EH (cell line): Measurements from ENCODE around the gene NKX2-2.

Source experiments
- DNase-seq: peaks from one replicate; pipeline ENCODE4 v3.0.0-alpha.2; 2015; ENCODE audit warnings: low read depth

The NKX2-2 gene

DNA sequence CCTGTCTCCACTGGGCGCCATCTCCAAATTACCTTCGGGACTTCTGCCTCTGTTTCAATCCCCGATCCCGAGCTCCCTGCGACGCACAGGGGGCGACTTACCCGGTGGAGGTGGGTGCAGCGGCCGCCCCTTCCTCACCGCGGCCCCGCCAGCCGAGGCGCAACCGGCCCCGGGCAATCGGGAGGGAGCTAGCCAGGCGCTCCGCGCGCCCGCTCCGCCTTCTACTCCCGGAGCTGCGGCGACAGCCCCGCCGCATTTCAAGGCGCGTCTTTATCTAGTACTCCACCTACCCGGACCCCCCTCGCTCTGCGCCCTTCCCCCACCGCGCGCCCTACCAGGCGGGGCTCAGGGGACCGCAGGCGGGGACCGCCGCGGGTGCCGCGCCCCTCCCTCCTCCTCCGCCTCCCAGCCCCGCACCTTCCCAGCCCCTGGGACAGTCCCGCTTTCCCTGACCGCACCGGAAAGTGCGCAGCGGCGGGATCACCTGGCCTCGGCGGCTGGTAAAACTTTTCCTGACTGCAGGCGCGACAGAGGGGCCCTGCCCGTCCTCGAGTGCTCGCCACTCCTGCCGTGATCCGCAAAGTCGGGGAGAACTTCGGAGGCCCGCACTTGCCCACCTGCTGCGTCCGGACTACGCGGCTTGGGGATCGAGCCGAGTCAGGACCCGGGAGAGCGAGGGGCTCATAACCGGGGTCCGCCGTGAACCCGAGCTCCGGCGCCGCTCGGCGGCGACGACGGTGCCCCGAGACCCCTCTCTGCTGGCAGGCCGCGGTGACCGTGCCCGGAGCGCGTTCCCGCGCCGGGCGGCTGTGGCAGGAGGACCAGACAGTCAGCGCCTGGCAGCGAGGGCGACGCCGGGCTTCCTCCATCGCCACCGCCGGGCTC lies 8.0 kb upstream of the NKX2-2 start:
- no peak for DNase-seq

DNA sequence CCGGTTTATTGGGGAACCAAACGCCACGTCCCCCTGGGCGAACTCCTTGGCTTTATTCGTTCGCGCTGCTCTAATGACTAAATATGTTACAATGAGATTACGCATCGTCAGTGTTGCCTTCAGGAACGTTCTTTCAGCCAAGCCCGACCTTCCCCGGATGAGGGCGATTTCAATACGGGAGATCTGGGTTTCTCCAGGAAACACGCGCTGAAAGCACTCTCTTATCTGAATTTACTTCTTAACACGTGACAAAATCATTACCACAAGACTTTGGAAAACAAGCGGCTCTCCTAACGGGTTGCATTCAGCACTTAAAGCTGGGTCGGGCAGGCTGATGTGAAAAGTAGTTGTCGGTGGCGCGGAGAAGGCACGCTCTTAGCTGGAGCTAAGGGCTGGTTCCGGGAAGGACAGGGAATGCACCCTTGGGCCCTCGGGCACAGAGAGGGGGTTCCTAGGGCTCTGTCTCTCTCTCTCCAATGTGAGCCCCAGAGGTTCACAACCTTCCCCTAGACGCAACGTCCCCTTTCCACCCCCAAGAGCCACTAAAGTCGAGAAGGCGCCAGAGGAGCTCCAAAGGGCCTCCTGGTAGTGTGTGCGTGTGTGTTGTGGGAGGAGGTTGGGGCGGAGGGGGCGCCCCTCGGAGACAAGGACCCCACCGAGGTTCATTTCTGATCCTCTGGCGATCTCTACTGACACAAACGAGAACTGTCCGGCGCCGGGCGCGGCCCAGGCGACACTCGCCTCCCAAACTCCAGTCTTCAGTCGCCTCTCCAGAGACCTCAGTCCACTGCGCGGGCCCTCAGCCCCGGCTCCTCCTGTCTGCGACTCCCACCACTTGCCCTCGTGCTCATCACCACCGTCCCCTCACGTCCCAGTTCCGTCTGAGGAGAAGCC lies 7.1 kb upstream of the NKX2-2 start:
- peak; percentile 15 for DNase-seq

DNA sequence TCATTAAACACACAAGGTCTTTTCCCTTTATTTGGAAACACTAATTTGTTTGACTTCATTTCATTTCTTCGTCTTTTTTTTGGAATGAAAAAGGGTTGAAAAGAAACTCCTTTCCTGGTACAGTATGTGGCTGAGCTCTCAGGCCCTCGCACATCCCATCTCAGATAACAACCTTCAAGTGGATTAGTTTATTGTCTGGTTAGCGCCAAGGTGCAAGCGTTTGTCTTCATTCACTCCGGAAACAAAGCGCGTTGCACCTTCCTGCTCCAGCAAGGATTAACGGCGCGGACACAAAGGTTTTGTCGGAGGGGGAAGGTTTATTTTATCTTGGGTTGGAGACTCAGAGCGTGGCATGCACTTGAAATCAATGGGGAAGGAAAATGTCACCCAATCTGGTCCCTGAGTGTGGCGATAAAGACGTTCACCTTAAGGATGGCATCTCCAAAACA lies 5.3 kb upstream of the NKX2-2 start:
- no peak for DNase-seq

DNA sequence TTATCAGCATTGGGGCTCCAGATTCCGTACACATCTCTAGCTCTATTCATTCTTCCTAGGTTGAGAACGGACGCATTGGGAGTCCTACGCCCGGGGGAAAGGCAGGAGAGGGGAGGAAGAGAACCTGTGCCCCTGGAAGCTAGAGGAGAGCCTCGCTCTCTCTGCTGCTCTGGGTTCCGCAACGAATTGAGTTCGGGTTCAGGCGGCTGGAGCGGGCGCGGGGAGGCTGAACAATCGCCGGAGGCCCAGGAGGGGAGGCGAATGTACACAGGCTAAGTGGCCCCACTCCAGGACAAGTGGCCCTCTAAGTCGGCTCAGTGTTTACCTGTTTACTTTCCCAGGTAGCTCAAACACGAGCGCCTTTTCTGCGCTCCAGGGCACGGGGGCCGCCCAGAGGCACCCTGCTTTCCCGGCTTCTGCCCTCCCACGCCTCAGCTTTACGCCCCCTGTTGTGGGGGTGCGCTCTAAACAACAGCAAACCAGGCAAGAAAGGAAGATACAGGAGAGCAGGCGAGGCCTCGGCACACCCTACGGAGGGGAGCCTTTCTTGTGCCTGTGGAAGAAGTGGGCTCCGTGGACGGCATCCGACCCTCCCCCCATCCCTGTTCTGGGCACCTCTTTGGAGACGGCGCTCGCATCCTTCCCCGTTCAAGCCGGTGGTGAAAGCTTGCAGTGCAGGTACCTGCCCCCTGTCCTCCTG lies 4.6 kb upstream of the NKX2-2 start:
- DNase-seq: no peak

DNA sequence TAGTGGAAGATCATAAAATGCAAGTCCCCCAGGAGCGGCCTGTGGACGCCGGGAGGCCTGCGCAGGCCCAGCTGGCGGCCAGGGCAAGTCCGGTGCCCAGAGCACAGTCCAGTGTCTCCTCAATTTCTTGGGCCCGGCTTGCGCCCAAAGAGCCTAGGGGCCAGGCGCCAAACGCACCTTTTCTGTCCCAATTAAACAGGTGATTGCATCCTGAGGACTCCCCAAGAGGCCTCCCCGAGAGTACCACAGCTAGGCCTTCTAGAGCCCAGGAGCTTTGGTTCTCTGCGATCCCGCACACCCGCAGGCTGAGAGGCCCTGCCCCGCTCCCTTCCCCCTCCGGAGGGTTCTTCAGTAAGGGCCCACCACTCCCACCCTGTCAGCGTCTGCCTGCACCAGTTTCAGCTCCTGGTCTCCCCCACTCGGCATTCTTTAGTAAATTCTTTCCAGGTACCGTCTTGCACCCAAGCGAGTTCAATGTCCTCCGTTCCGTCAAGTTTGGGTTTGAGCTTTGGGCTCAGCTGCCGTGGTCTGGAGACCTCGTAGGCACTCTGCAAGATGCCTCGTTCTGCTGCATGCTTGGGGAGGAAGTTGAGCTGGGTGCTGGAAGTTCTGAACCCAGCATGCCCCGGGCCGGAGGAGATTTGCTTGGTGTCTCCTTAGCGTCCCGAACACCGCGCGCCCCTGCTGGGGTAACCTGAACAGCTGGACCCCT lies 3.9 kb upstream of the NKX2-2 start:
- DNase-seq: no peak

DNA sequence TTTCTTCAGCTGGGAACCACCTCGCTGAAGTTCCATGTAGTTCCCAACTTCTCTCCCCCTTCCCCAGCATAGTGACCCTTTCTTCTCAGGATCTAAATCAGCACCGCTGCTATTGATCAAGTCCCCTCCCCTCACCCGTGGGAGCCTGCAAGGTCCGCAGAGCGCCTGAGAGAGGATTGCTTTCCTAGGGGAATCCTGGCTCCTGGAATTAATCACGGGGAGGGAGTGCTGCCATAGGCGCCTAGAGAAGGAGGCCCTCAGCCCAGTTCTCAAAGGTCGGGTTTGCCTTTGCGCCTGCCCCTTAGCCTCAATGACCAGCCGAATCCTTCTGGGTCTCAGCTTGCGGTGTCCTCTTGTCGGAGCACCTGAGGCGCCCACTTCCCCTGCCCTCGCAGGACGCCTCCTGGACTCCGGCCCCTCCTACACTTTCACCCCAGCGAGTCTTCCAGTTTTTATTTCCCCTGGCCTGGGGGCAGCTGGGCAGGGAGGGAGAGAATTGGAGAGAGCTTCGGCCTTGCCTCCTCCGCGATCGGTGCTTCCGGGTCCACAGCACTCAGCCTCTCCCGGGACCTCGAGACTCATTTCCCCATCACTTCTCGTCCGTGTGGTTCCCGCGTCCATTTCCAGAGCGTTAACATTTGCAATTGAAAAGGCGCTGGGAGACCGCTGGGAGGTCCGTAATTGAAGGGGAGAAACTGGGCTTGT lies 3.1 kb upstream of the NKX2-2 start:
- DNase-seq: no peak

DNA sequence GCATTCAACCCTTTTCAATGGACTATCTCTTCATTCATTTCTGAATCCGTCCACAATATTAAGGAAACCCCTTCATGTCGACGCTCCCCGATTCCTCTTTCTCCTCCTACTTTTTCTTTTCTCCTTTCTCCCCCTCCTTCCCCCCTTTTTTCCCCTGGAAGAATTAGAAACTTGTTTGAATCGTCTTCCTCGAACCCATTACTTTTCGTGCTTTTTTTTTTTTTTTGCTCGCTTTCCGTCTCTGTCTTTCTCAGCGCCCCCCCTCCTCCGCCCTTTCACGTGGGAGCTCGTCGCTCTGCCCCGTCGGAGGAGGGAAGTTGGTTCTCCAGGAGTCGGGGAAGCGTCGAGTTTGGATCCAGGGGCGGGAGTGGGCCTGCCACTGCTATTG lies 2.3 kb upstream of the NKX2-2 start:
- DNase-seq: no peak

DNA sequence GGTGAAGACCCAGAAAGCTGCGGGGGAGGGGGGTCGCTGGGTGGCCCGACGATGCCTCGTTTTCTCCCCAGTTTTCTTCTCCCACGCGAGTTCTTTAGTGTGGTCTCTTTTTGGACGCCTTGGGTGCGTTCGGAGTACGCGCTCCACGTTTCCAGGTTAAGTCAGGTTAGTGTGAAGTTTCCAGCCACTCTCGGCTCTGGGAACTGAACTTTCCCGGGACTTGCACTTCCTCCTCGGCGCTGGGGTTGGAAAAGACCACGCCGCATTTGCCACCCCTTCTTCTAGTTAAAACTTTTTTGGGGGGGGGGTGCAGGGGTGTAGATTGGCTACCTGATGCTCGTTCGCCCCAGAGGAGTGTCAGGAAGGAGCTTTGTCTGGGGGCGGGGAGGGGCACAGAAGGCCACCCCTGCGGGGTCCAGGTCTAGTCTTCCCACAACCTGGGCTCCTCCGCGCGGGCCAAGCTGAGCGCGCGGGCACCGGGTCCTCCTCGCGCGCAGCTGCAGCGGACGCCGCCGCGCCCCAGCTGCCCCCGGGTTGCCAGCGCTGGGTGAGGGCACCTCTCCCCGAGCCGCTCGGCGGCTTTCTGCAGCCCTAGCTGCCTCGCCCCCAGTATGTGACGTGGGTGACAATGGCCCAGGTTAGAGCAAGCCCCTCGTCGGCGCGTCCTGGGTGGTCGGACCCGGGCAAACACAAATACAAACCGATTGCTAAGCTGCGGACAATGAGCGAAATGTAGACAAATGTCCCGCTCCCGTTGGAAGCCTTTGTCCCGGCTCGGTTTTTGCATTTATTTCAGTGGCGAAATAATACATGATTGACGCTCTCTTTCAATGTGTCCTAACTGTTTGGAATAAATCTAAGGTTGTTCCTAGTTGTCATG lies 1.7 kb upstream of the NKX2-2 start:
- no peak for DNase-seq

DNA sequence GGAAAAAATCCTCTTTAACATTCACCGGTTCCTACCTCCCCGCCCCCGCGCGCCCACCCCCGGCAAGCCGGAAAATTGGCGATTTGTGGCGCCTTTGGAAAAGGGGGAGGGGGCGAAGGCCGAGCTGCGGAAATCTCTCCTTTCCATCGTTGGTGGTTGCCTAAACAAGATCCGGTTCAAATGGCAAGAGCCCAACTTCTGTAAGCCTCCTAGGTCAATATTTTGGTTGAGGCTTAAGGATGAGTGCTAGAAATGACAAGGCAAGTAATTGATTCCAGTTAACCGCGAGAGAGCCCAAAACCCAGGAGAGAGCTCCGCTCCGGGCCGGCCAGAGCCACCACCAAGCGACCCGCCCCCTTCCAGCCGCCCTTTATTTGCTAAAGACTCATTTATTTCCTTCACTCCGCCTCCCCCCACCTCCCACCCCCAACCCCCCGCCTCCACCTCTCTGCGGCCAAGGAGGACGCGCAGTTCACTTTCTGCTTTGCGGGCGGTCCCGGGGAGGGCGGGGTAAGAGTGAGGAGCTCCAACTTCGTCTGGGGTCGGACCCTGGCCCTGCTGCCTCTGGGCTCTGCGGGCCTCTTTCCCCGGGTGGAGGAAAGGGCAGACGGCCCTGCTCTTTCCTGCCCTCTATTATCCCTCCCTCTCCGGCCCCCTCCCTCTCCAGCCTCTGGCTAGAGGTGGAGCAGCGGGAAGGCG lies 838 bp upstream of the NKX2-2 start:
- DNase-seq: no peak

DNA sequence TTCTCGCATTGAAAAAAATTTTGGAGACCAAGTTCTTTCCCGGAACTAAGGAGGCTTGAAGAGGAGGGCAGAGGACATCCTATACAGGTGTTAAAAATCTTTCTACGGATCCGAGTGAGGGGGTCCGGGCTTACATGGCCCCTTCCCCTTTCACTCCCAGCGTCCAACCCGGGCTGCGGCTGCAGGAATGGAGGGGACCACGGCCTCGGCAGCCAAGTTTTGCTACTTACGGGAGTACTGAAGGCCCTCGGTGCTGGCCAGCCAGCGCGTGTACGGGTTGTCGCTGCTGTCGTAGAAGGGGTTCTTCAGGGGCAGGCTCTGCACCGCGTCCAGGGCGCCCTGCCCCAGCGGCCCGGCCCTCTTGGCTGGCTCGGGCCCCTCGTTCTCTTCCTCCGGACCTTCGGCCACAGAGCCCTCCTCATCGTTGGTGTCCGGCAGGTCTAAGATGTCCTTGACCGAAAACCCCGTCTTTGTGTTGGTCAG lies 642 bp downstream of the NKX2-2 start:
- no peak for DNase-seq

DNA sequence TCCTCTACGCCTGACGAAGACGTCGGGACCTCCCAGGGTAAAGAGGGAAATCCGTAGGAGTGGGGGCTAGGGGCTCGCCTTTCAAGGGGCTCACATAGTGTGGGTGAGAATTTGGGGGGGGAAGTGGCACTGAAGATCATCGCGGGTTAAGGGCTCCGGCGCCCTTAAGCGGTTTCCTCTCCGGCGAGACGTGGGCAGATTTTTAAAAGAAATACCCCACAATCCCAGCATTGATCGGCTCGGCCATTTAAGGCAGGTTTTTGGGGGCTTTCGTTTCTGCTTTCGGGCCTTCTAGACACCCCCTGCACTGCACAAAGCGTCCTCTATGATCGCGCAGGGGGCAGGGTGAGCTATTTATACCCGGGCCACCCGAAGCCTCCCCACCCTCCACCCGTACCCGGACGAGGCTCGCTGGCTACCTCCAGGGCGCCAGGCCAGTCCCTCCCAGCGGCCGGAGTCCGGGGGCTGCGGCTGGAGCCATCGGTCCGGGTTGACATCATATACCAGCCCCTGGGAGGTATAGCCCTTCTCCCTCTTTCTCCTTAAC lies 1.2 kb downstream of the NKX2-2 start:
- DNase-seq: no peak

DNA sequence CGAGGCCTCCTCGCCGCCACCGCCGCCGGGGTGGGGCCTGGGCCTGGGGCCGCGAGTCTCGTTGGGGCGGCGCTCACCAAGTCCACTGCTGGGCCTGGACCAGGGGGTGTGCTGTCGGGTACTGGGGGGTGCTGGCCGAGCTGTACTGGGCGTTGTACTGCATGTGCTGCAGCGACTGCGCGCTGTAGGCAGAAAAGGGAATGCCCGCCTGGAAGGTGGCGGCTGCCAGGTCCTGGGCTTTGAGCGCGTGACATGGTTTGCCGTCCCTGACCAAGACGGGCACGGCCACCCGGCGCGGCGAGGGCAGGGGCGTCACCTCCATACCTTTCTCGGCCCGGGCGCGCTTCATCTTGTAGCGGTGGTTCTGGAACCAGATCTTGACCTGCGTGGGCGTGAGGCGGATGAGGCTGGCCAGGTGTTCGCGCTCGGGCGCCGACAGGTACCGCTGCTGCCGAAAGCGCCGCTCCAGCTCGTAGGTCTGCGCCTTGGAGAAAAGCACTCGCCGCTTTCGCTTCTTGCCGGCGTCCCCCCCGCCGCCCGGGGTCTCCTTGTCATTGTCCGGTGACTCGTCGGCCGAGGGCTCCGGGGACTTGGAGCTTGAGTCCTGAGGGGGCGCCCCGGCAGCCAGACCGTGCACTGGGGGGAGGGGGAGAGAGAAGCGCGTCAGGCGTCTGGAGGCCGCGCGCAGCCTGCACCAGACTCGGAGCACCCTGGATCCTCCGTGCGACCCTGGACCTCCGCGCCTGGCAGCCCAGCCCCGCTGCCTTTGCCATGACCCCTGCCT lies 1.8 kb downstream of the NKX2-2 start:
- no peak for DNase-seq

DNA sequence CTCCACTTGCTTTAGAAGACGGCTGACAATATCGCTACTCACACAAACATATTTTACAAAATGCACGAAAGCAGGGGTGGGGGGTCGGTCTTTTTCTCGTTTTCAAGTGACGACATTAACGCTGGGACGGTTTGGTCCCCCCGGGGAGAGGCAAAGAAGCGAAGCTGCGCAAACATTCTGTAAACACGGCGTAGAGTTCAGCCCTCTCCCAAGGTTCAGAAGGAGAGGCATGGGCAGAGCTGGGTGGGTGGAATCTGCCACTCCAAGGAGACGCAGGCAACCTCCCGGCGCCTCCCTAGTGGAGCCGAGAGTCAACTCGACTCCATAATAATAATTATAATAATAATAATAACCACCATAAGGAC lies 2.4 kb downstream of the NKX2-2 start:
- DNase-seq: no peak

DNA sequence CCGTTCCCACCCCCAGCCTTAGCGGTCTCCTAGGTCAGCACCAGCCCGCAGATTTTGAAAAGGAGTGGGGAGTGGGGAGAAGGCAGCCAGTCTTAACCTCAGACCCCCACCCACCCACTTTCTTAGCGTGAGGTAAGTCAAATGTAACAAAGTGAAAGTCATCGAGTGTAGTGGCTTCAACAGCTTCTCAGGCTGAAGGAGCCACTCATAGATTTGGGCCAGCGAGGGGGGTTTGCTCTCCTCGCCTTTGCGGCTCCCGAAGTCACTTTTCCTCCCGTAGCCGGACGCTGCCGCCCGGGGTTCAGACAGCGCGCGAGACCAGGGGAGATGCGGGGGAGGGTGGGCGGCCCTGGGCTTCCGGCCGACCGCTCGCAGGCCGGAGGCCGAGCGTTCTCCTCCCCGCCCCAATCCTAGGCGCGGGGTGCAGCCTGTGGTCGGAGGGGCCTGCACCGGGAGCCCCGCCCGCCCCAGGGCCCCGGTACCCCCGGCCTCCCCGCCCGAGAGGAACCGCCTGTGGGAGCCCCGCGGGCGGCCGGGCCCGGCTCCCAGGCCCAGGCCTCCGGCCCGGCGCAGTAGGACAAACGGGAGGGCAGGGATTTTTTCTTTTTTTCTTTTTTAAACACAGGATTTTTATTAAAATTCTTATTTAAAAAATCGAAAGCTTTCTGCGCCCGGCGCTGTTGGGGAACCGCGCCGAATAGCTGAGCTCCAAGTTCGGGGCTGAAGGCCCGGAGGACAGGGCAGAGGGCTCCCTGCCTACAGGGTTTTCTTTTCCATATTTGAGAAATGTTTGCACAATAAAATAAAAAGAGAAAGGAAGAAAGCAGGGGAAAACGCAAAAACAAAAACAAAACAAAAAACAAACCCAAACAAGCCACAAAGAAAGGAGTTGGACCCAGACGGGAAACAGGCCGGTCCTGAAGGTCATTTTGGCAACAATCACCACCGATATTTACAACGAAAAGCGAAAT lies 3.2 kb downstream of the NKX2-2 start:
- DNase-seq: no peak

DNA sequence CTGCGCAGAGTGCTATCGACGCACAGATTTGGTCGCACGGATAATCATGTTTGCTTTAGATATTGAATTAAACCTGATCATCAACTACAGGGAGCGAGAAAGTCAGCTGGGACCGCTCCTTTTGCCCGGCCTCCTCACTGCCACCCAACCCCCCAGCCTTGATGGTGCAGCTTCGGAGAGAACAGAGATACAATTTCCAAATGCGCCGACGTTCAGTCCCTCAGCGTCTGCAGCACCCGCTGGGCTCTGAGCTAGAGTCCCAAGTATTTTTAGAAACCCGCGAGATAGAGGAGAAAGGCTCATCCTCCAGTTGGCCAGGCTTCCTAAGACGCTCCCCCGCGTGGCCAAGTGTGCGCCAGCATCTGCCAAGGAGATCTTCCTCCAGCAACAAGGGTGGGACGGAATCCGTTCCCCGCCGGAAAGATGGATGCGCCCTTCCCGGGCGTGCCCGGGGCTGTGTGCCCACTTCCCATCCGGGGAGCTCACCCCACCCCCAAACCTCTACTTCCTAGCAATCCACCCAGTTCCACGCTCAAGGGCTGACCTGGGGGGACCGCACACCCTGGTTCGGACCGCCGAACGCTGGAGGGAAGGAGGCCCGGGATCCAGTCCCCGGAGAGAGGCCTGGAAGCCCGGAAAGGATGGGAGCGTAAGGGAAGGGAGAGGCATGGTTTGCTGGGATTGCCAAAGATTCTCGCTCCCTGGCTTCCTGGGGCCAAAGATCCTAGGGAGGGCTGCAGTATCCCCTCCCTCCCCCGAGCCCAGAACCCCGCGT lies 4.1 kb downstream of the NKX2-2 start:
- peak; percentile 75 for DNase-seq

DNA sequence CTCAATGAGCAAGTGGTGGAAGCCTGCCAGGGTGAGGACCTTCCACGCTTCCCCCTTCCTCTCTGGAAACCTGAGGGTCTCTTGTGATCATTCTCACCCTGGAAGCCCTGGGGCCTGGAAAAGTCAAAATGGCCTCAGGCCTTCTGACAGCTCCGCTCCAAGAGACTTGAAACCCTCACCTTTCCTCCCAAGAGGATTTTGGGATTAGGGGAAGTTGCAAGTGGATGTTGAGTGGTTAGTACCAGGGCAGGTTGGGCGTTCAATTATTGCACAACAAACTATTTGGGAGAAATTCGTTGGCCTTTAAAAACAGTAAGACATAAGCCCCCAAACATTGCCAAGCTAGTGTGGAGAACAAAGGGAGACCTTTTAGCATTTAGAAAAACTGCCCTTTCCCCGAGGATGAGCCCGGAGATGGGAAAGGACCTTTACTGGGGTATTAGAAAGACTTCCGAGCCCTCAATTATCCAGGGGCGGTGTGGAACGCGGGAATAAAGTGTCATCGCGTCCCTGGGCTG lies 4.7 kb downstream of the NKX2-2 start:
- no peak for DNase-seq
